HPDE6-E6E7 (cell line): ENCODE measurements around the gene GRAMD1B.
"Not testable (repeated sequence)": the region's sequence is repeated elsewhere in the genome, so short reads cannot be mapped to it uniquely, and the experiment has no call there.

Experiments
- DNase-seq: peaks from one replicate; pipeline ENCODE4 v3.0.0; 2011; ENCODE audit warnings: missing footprints; ENCODE audit errors: extremely low spot score

Gene GRAMD1B

GRCh38 chr11:123509737-123510578, 79.9 kb downstream of the GRAMD1B start:
- DNase-seq, result no peak

- DNase-seq, result no peak
Observed at GRCh38 chr11:123510579-123510905, 80.5 kb downstream of the GRAMD1B start.

- peak; percentile 90 for DNase-seq
Observed at GRCh38 chr11:123511037-123511870, 81.2 kb downstream of the GRAMD1B start.

- DNase-seq, result not testable (repeated sequence)
Observed at GRCh38 chr11:123513309-123513708, 83.2 kb downstream of the GRAMD1B start.

GRCh38 chr11:123516238-123516637, 86.2 kb downstream of the GRAMD1B start:
- no peak for DNase-seq

GRCh38 chr11:123517559-123518364, 87.7 kb downstream of the GRAMD1B start:
- no peak for DNase-seq

GRCh38 chr11:123518496-123519054, 88.5 kb downstream of the GRAMD1B start:
- DNase-seq, result no peak

- DNase-seq, result no peak
Observed at GRCh38 chr11:123519055-123519796, 89.2 kb downstream of the GRAMD1B start.

- DNase-seq, result no peak
Observed at GRCh38 chr11:123519797-123520193, 89.7 kb downstream of the GRAMD1B start.

GRCh38 chr11:123520476-123520875, 90.4 kb downstream of the GRAMD1B start:
- DNase-seq, result not testable (repeated sequence)

GRCh38 chr11:123521001-123521400, 90.9 kb downstream of the GRAMD1B start:
- DNase-seq, result no peak

GRCh38 chr11:123521930-123522329, 91.9 kb downstream of the GRAMD1B start:
- no peak for DNase-seq

GRCh38 chr11:123523539-123523938, 93.5 kb downstream of the GRAMD1B start:
- DNase-seq, result no peak

GRCh38 chr11:123525097-123525496, 95.0 kb downstream of the GRAMD1B start:
- DNase-seq, result no peak

GRCh38 chr11:123525511-123525918, 95.4 kb downstream of the GRAMD1B start:
- DNase-seq, result no peak

GRCh38 chr11:123526027-123526805, 96.1 kb downstream of the GRAMD1B start:
- DNase-seq, result no peak

- DNase-seq, result no peak
Observed at GRCh38 chr11:123526918-123527317, 96.8 kb downstream of the GRAMD1B start.

GRCh38 chr11:123527526-123527925, 97.5 kb downstream of the GRAMD1B start:
- DNase-seq, result no peak

- DNase-seq, result no peak
Observed at GRCh38 chr11:123527947-123528346, 97.9 kb downstream of the GRAMD1B start.

GRCh38 chr11:123531325-123531724, 101.3 kb downstream of the GRAMD1B start:
- no peak for DNase-seq
